HG03354 (cell line): ENCODE measurements around the gene PLAAT5.
"Not testable (repeated sequence)": the region's sequence is repeated elsewhere in the genome, so short reads cannot be mapped to it uniquely, and the experiment has no call there.

Experiments
- ATAC-seq: cut with Tn5 transposase; IDR thresholded peaks from one replicate; pipeline ENCODE4 v1.9.1; 2021; ENCODE audit warnings: mild to moderate bottlenecking; ENCODE audit not compliant: unreplicated experiment, poor library complexity, severe bottlenecking

The PLAAT5 gene

DNA sequence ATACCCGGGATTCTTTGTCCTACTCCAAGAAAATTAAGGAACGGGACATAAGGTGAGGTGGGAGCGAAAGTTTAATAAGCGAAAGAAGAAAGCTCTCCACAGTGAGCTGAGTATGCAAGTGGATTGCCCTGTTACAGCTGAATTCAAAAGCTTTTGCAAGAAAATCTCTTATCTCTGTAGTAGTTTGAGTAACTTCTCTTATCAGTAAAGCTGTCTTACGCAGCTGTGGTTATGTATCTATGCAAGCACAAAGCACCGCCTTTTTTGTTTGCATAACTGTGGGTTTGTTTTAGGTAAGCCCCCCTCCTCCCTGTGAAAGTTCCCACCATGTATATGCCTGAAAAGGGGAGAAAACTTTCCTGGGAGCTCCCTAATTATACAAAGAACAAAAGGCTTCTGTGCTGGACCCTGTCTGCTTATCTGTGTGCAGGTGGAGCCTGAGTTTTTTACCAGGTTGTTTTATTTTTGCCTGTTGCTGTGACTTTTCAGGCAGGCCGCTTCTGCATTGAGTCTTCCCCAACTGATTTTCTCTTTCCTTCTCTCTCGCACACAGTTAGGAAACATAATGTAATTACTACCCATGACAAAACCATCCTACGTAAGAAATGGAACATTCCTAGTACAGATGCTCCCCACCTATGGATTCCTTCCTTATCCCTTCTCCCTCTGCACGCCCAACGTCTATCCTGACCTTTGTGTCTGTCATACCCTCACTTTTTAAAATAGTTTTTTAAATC, 837 bp upstream of the PLAAT5 start:
- ATAC-seq: no peak

DNA sequence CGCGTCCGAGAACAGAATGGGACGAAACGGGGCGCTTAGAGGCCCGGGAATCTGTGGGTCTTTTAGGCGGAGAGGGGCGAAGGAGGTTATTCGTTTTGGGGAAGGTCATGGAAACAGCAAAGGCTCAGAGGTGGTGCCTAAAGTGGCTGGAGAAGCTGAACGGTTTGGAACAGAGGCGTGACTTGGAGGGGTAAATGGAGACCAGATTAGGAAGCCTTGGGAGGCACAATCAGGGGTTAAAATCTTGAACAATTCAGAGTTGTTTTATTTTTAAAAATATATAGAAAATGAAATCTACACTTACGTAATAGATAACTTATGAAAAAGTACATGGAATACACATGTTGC, 247 bp upstream of the PLAAT5 start:
- no peak for ATAC-seq

DNA sequence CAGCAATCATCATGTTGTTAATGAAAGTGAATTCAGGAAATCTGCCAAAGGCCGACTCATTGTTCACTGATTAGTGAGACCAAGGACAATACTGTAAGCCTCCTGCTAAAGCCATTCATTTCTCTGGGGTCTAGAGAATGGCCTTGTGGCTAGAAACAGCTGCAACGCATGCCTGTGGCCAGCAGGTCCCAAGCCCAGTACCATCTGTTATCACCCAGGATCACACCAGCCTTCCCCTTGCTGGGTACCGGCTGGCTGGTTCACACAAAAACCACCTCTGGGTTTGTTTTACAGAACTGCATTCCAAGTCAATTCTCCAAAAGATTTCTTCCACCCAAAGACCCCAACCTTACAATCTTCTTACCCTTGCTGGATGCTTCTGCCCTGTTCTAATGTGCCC, 1.1 kb downstream of the PLAAT5 start:
- ATAC-seq: no peak

DNA sequence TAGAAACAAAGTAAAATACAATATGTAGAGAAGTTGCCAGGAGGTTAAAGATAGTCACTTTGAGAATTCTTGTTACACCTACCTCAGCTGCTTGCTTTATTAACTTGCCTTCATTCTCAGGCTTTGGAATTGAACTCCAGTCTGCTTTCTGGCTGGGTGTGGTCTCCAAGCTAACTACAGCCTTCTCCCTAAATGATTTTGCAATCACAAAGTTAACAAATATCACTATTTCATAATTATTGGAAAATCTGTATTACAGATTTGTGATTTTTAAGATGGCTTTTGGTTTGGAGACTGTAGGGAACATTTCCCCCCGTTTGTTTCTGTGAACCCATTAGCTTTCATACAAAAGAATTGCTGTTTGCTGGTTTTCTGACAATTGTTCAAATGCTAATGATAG, 2.2 kb downstream of the PLAAT5 start:
- no peak for ATAC-seq

DNA sequence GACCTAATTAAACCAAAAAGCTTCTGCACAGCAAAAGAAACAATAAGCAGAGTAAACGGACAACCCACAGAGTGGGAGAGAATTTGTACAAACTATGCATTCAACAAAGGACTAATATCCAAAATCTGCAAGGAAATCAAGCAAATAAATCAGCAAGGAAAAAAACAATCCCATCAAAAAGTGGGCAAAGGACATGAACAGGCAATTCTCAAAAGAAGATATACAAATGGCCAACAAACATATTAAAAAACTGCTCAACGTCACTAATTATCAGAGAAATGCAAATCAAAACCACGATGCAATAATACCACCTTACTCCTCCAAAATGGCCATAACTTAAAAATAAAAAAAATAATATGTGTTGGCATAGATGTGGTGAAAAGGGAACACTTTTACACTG, 5.2 kb downstream of the PLAAT5 start:
- no peak for ATAC-seq

DNA sequence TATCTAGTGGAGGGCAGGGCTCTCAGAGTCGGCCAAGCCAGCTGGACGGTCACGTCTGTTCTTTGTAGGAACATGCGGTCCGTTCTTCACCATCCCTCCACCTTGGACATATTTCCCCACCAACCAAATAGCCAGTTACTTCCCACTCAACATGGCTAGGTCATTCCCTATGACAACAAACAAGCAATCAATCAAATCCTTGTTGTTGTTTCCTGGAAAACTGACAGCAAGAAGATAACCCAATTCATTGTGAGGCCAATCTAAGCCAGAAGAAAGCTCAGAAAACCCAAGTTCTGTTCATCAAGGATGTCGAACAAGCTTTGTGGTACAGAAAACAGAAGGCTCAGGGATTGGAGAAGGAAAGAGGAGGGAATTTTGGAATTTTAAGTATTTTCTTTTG, 10.9 kb downstream of the PLAAT5 start:
- no peak for ATAC-seq

DNA sequence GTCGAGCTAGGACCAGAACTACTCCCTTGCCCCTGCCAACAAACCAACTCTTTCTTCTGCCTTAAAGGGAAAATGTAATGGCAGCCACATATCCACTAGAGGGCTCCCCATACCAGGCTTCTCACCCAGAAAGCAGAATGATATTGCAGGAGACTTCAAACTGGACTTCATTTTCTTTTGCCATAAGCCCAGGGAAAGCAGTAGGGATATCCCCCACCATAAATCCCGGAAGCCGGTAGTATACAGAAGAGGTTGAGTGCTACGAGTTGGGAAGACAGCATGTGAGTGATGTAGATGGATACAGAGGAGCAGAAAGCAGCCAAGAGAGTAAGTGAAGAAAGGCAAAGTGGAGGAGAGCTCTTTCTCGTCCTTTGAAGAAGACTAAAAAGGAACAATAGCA, 12.1 kb downstream of the PLAAT5 start:
- ATAC-seq: no peak

DNA sequence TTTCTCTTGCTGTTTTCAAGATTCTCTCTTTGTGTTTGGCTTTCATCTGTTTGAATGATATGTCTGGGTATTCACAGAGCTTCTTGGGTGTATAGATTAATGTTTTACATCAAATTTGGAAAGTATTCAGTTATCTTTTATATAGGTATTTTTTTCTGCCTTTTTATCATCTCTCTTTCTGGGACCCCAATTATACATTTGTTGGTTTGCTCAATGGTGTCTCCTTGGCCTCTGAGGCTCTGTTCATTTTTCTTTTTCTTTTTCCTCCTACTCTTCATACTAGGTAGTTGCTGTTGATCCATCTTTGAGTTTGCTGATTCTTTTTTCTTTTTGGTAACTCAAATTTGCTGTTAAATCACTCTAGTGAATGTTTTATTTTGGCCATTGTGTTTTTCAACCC, 14.3 kb downstream of the PLAAT5 start:
- no peak for ATAC-seq

DNA sequence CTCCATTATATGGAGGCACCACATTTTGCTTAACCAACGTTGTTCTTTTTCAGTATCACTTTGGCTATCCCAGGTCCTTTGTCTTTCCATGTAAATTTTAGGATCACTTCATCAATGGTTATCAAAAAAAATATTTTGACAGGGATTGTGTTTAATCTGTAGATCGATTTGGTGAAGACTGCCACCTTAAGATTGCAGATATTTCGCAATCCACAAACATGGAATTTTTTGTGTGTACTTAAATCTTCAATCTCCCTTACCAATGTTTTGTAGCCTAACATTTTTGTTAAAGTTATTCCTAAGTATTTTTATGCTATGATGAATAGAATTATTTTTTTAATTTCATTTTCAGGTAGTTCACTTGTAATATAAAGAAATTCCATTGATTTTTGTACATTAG, 18.6 kb downstream of the PLAAT5 start:
- ATAC-seq: no peak

DNA sequence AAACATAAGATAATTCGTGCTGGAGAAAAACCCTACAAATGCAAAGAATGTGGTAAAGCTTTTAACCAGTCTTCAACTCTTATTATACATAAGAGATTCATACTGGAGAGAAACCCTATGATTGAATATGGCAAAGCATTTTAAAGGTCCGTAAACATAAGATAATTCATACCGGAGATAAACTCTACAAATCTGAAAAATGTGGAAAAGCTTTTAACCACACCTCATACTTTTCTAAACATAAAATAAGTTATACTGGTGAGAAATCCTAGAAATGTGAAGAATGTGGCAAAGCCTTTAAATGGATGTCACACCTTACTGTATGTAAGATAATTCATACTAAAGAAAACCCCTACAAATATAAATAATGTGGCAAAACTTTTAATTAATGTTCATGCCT, 20.7 kb downstream of the PLAAT5 start:
- ATAC-seq: no peak

DNA sequence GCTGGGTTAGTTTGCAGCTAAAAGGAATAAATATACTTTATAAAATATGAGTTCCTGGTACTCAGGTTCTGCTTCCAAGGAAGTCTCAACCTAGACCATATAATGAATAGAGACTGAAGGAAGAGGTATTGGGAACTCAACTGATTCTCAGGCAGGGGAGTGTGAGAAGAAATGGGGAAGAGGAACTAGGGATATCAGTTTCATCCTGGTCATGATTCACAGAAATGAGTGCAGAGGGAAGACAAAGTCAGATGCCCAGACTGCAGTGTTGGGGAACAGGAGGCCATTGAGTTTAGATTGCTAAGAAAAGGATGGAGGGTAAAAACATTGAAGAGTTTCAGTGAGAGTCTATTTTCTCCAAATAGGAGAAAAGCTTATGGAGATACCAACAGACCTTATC, 28.8 kb downstream of the PLAAT5 start:
- ATAC-seq: no peak

DNA sequence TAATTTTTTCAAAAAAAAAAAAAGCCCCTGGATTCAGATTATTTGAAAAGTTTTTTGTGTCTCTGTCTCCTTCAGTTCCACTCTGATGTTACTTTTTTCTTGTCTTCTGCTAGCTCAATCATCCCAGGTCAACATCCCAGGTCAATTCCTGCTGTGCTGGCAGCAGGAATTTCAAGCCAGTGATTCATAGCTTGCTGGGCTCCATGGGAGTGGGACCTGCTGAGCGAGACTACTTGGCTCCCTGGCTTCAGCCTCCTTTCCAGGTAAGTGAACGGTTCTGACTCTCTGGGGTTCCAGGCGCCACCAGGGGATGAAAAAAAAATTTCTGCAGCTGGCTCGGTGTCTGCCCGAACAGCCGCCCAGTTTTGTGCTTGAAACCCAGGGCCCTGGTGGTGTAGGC, 31.4 kb downstream of the PLAAT5 start:
- ATAC-seq: no peak

DNA sequence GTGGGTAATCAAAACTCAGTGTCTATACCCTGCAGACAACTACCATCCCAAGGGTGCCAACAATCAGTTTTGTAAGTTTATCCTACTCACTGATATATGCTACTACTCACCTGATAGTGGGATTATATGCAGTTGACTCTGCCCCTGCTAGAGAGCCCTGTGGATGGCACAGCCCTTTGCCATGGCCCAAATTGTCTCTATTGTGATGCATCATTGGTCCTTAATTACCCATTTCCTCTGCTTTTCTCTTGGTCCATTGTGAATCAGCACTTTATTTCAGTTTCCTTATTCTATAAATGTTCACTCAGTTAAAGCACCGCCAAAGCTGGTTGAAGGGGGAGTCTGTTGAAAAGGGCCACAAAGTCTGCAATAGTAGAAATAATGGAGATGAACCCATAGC, 42.3 kb downstream of the PLAAT5 start:
- ATAC-seq: no peak

DNA sequence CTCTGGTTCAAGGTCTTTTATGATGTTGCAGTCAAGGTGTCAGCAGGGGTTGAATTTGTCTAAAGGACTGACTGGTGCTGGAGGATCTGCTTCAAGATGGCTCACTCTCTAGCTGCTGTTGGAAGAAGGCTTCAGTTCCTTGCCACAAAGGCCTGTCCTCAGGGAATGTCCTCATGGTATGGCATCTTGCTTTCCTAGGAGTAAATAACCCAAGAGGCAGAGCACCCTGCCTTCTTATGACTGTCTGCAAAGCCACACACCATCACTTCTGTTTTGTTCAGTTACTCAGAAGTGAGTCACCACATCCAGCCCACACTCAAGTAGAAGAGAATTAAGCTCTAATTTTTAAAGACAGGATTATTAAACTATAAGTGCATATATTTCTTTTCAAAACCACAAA, 45.2 kb downstream of the PLAAT5 start:
- no peak for ATAC-seq

DNA sequence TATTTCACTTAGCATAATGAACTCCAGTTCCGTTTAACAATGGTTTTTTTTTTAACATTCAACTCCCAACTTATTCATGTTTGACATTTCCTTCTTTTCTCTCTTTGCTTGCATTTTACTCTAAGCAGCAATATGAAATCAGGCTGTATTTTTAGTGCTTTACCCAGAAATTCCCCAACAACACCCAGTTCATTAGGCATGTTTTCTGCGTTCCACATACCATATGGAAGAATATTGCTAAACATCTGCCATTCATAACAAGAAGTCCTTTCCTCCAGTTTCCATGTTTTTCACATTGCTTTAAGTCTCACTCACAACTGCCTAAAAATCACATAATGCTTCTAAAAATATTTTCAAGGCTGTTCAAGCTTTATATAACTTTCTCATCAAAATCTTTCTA, 45.8 kb downstream of the PLAAT5 start:
- no peak for ATAC-seq

DNA sequence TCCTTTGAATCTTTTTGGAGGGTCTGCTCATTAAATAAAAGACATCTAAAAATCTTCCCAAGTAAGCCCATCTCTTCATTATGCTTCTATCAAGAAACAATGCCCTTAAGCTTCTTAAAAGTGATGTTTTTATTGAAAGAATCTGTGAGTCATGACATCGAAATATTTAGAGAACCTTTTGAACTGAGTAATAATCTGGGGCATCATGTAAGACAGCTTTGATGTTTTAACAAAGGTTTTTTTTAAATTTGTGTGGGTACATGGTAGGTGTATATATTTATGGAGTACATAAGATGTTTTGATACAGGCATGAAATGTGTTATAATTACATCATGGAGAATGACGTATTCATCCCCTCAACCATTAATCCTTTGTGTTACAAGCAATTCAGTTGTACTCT, 46.8 kb downstream of the PLAAT5 start:
- ATAC-seq: no peak

DNA sequence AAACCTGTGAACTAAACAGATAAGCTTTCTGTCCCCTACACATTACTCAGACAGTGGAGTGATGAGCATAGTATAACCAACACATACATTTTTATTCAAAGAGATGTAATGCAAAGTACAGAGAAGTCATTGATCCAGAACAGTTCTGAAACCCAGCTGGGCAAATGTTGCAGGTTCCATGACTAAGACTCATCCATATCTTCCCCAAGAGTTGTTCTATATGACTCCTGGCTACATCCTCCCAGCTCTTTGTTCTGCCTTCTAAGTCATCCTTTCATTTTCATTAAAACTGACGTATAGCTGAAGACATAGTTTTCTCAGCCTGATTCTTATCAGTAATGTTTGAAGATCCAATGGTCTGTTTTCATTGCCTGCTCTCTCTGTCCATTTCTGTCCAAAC, 47.3 kb downstream of the PLAAT5 start:
- ATAC-seq: no peak

DNA sequence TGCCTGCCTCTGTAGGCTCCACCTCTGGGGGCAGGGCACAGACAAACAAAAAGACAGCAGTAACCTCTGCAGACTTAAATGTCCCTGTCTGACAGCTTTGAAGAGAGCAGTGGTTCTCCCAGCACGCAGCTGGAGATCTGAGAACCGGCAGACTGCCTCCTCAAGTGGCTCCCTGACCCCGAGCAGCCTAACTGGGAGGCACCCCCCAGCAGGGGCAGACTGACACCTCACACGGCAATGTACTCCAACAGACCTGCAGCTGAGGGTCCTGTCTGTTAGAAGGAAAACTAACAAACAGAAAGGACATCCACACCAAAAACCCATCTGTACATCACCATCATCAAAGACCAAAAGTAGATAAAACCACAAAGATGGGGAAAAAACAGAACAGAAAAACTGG, 55.1 kb downstream of the PLAAT5 start:
- ATAC-seq: not testable (repeated sequence)

DNA sequence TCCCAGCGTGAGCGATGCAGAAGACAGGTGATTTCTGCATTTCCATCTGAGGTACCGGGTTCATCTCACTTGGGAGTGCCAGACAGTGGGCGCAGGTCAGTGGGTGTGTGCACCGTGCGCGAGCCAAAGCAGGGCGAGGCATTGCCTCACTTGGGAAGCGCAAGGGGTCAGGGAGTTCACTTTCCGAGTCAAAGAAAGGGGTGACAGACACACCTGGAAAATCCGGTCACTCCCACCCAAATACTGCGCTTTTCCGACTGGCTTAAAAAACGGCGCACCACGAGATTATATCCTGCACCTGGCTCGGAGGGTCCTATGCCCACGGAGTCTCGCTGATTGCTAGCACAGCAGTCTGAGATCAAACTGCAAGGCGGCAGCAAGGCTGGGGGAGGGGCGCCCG, 55.6 kb downstream of the PLAAT5 start:
- not testable (repeated sequence) for ATAC-seq

DNA sequence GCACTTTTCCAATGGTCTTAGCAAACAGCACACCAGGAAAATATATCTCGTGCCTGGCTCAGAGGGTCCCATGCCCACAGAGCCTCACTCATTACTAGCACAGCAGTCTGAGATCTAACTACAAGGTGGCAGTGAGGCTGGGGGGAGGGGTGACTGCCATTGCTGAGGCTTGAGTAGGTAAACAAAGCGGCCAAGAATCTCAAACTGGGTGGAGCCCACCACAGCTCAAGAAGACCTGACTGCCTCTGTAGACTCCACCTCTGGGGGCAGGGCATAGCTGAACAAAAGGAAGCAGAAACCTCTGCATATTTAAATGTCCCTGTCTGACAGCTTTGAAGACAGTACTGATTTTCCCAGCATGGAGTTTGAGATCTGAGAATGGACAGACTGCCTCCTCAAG, 60.2 kb downstream of the PLAAT5 start:
- not testable (repeated sequence) for ATAC-seq

DNA sequence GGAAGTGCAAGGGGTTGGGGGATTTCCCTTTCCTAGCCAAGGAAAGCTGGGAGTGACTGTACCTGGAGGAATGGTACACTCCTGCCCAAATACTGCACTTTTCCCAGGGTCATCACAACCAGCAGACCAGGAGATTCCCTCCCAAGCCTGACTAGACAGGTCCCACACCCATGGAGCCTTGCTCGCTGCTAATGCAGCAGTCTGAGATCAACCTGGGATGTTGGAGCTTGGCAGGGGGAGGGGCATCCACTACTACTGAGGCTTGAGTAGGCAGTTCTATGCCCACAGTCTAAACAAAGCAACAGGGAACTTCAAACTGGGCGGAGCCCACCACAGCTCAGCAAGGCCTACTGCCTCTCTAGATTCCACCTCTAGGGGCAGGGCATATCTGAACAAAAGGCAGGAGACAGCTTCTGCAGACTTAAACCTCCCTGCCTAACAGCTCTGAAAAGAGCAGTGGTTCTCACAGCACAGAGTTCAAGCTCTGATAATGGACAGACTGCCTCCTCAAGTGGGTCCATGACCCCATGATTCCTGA, 62.9 kb downstream of the PLAAT5 start:
- ATAC-seq: no peak
